ENCODE measurements around the gene ALKBH2. TPM values are rescaled to one million over a fixed set of nuclear protein-coding genes. Genes with fewer than 3 reads are reported as not detected.

Gene ALKBH2
- total RNA-seq, 2 experiments from 2014 or later, result 13.0 to 15.2 TPM

GRCh38 chr12:109105176-109105575, 11.9 kb upstream of the ALKBH2 start:
- H3K27me3 Mint-ChIP-seq, result no peaks in the 10 kb centered on the region
- no peak for DNase-seq
- H3K4me1 Mint-ChIP-seq, result peaks cover 6% of the 10 kb centered on the region
- H3K4me3 Mint-ChIP-seq, result no peak overlapping the region
- no peaks in the 10 kb centered on the region for H3K9me3 Mint-ChIP-seq
- H3K36me3 Mint-ChIP-seq, result peaks cover 30% of the 10 kb centered on the region
- no peak for ATAC-seq (ENCODE audit: low read depth)
- H3K27ac Mint-ChIP-seq, result no peak overlapping the region
- POLR2A ChIA-PET, result no interaction called here

GRCh38 chr12:109102491-109102890, 9.2 kb upstream of the ALKBH2 start:
- ATAC-seq (ENCODE audit: low read depth) (no peak), DNase-seq (no peak)
- Mint-ChIP-seq H3K9me3 (no peaks in the 10 kb centered on the region), H3K36me3 (peaks cover 37% of the 10 kb centered on the region), H3K4me3 (no peak overlapping the region), H3K27me3 (no peaks in the 10 kb centered on the region), H3K4me1 (peaks cover 15% of the 10 kb centered on the region), H3K27ac (no peak overlapping the region)
- POLR2A ChIA-PET, result no interaction called here

GRCh38 chr12:109100741-109101140, 7.5 kb upstream of the ALKBH2 start:
- Mint-ChIP-seq H3K27me3 (peaks cover 1% of the 10 kb centered on the region), H3K4me1 (peaks cover 17% of the 10 kb centered on the region), H3K9me3 (no peaks in the 10 kb centered on the region), H3K27ac (no peak overlapping the region), H3K36me3 (peaks cover 35% of the 10 kb centered on the region), H3K4me3 (no peak overlapping the region)
- POLR2A ChIA-PET, result interaction anchor here (0.6 kb wide), 1 partner anchor 811 kb away, joined by 3 read pairs; no protein-coding TSS in a partner anchor
- DNase-seq (no peak), ATAC-seq (ENCODE audit: low read depth) (no peak)

DNA sequence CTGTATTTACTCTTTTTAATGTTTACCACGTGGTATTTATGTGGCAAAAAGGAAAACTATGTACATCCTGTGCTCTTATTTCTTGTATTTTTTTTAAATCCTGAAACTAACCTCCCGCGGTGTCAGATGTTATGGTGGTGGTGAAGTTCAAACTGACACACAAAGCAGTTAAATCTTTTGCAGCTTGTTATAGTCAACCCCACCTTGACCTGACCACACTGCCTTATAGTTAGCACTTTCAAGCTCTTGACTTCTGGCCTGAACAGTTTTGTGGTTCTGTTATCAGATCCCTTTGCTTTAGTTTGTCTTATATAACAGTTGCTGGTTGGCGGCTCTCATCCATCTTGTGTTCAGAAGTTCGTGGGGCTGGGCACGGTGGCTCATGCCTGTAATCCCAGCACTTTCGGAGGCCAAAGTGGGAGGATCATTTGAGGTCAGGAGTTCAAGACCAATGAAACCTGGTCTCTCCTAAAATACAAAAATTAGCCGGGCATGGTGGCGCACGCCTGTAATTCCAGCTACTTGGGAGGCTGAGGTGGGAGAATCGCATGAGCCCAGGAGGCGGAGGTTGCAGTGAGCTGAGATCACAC, 6.3 kb upstream of the ALKBH2 start:
- ATAC-seq (ENCODE audit: low read depth), result no peak
- peak overlapping the region; percentile 18 for H3K27ac Mint-ChIP-seq
- peak overlapping the region; percentile 92 for H3K4me3 Mint-ChIP-seq
- peaks cover 17% of the 10 kb centered on the region for H3K4me1 Mint-ChIP-seq
- peaks cover 1% of the 10 kb centered on the region for H3K27me3 Mint-ChIP-seq
- H3K9me3 Mint-ChIP-seq, result no peaks in the 10 kb centered on the region
- POLR2A ChIA-PET, result interaction anchor here (1.0 to 1.2 kb wide), 2 partner anchors 46 to 242 kb away, joined by 4 to 6 read pairs; partner anchors contain the start of gene SSH1
- H3K36me3 Mint-ChIP-seq, result peaks cover 29% of the 10 kb centered on the region
- DNase-seq, result no peak

- Mint-ChIP-seq H3K36me3 (peaks cover 27% of the 10 kb centered on the region), H3K27me3 (peaks cover 1% of the 10 kb centered on the region), H3K4me3 (peak overlapping the region; percentile 92), H3K9me3 (no peaks in the 10 kb centered on the region), H3K4me1 (peaks cover 17% of the 10 kb centered on the region), H3K27ac (peak overlapping the region; percentile 11)
- ATAC-seq (ENCODE audit: low read depth) (no peak), DNase-seq (no peak)
- POLR2A ChIA-PET, result interaction anchor here (0.7 to 1.2 kb wide), 4 partner anchors 45 to 242 kb away, joined by 3 to 6 read pairs (median 4); partner anchors contain the start of genes SSH1 and USP30
These were observed 5.4 kb upstream of the ALKBH2 start for GRCh38 chr12:109098651-109099050.

GRCh38 chr12:109098183-109098604, 4.9 kb upstream of the ALKBH2 start:
- POLR2A ChIA-PET, result interaction anchor here (0.7 to 1.2 kb wide), 4 partner anchors 45 to 241 kb away, joined by 3 to 6 read pairs (median 4); partner anchors contain the start of genes SSH1 and USP30
- Mint-ChIP-seq H3K27ac (peak overlapping the region; percentile 68), H3K9me3 (no peaks in the 10 kb centered on the region), H3K4me3 (peak overlapping the region; percentile 92), H3K4me1 (peaks cover 19% of the 10 kb centered on the region), H3K27me3 (peaks cover 1% of the 10 kb centered on the region), H3K36me3 (peaks cover 25% of the 10 kb centered on the region)
- DNase-seq (no peak), ATAC-seq (ENCODE audit: low read depth) (peak; percentile 23)

DNA sequence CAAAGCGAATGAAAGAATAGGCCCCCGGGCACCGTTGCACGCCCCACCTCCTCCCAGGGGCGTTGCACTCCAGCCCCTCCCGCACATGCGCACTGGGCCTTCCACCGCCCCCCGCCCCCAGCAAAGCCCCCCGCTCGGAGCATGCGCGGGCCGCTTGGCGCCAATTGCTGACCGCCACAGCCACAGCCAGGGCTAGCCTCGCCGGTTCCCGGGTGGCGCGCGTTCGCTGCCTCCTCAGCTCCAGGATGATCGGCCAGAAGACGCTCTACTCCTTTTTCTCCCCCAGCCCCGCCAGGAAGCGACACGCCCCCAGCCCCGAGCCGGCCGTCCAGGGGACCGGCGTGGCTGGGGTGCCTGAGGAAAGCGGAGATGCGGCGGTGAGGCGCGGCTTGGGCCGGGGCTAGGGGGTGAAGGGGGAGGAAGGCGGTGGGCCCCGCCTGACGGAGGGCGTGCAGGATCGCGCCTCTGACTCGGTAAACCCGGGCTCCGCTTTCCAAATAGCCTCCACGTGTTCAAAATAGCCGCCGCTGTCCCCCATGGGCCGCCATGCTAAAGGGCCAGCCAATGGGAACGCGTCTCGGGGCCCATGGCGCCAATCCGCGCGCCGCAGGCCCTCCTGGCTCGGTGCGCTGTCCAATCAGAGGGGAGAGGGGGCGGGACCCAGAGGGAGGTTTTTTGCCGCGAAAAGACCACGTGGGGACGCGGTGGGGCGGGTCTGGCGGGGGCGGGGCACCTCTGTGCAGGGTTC, 4.3 kb upstream of the ALKBH2 start, which contains the start of gene UNG:
Gene UNG (plus strand): TSS at position 163 of the 748 bp plus-strand sequence. CDS start 83 bp downstream, at position 246.
- H3K4me3 Mint-ChIP-seq, result peak within 1 kb of the TSS; percentile 92
- peak; percentile 94 for ATAC-seq (ENCODE audit: low read depth)
- peak; percentile 95 for DNase-seq
- H3K9me3 Mint-ChIP-seq, result no peaks in the 10 kb centered on the region
- H3K4me1 Mint-ChIP-seq, result peaks cover 23% of the 10 kb centered on the region
- H3K27me3 Mint-ChIP-seq, result peaks cover 1% of the 10 kb centered on the region
- POLR2A ChIA-PET, result interaction anchor here (0.8 to 1.2 kb wide), 2 partner anchors 45 to 240 kb away, joined by 3 to 4 read pairs; partner anchors contain the start of genes SSH1 and USP30
- peak within 1 kb of the TSS; percentile 69 for H3K27ac Mint-ChIP-seq
- H3K36me3 Mint-ChIP-seq, result peaks cover 24% of the 10 kb centered on the region

DNA sequence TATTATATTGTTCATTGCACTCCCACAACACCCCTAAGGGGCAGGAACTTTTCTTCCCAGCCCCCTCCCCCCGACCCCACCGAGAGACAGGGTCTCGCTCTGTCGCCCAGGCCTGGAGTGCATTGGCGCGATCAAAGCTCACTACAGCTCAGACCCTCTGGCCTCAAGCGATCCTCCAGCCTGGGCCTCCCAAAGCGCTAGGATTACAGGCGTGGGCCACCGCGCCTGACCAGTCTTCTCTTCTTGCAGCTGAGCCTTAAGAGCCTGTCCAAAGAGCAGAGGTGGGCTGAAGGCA, 3.8 kb upstream of the ALKBH2 start:
- Mint-ChIP-seq H3K36me3 (peaks cover 22% of the 10 kb centered on the region), H3K4me1 (peaks cover 29% of the 10 kb centered on the region), H3K27ac (no peak overlapping the region), H3K4me3 (peak overlapping the region; percentile 92), H3K9me3 (no peaks in the 10 kb centered on the region), H3K27me3 (peaks cover 1% of the 10 kb centered on the region)
- POLR2A ChIA-PET, result no interaction called here
- no peak for DNase-seq
- no peak for ATAC-seq (ENCODE audit: low read depth)

GRCh38 chr12:109092497-109093021, 713 bp downstream of the ALKBH2 start:
- Mint-ChIP-seq H3K4me1 (peaks cover 23% of the 10 kb centered on the region), H3K27me3 (peaks cover 1% of the 10 kb centered on the region), H3K36me3 (no peaks in the 10 kb centered on the region), H3K4me3 (peak overlapping the region; percentile 62), H3K9me3 (no peaks in the 10 kb centered on the region), H3K27ac (peak overlapping the region; percentile 84)
- ATAC-seq (ENCODE audit: low read depth), result no peak
- POLR2A ChIA-PET, result interaction anchor here (1.0 to 1.5 kb wide), 4 partner anchors 40 to 532 kb away, joined by 3 to 5 read pairs (median 4); partner anchors contain the start of genes SART3, SSH1 and USP30
- DNase-seq, result no peak

DNA sequence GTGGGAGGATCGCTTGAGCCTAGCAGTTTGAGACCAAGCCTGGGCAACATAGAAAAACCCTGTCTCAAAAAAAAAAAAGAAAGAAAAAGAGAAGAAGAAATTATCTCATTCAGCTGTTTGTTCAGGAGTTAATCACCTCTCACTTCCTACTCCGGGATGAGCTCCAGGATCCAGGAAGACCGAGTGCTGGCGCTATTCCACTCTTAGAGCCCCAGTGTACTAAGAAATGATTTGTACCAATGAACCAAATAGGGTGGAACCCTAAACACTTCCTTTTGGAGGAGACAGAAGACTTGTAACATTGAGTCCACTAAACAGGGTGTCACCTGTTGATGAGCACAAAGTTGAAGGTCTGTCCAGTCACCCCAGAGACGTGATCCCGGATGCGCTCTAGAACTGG, 3.6 kb downstream of the ALKBH2 start:
- Mint-ChIP-seq H3K4me1 (peaks cover 24% of the 10 kb centered on the region), H3K27ac (no peak overlapping the region), H3K9me3 (no peaks in the 10 kb centered on the region), H3K36me3 (peaks cover 4% of the 10 kb centered on the region), H3K27me3 (no peaks in the 10 kb centered on the region), H3K4me3 (no peak overlapping the region)
- no peak for ATAC-seq (ENCODE audit: low read depth)
- DNase-seq, result no peak
- POLR2A ChIA-PET, result no interaction called here

- H3K4me3 Mint-ChIP-seq, result no peak overlapping the region
- peaks cover 4% of the 10 kb centered on the region for H3K36me3 Mint-ChIP-seq
- POLR2A ChIA-PET, result no interaction called here
- no peak for DNase-seq
- no peaks in the 10 kb centered on the region for H3K9me3 Mint-ChIP-seq
- no peak for ATAC-seq (ENCODE audit: low read depth)
- H3K4me1 Mint-ChIP-seq, result peaks cover 24% of the 10 kb centered on the region
- no peak overlapping the region for H3K27ac Mint-ChIP-seq
- no peaks in the 10 kb centered on the region for H3K27me3 Mint-ChIP-seq
These were observed 4.5 kb downstream of the ALKBH2 start for GRCh38 chr12:109088818-109089217.

DNA sequence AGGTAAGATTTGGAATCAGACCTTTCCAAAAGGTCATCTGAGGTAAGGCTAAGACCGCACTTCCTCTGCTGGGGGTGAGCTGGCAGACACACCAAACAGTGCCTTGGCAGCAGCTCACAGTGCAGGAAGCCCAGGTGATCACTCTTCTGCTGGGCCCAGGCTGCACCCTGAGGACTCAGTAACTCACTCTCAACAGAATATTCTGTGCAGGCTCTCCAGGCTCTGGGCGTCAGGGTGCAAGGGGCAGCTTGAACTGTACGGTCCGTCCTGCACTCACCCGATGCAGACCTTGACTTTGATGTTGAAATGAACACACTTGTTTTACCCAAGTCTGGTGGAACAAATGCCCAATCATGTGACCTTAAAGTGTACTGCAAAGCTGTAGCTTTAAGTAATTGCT, 6.0 kb downstream of the ALKBH2 start:
- POLR2A ChIA-PET, result no interaction called here
- Mint-ChIP-seq H3K27me3 (no peaks in the 10 kb centered on the region), H3K4me3 (no peak overlapping the region), H3K27ac (no peak overlapping the region), H3K9me3 (no peaks in the 10 kb centered on the region), H3K4me1 (peaks cover 14% of the 10 kb centered on the region), H3K36me3 (peaks cover 4% of the 10 kb centered on the region)
- no peak for DNase-seq
- no peak for ATAC-seq (ENCODE audit: low read depth)

DNA sequence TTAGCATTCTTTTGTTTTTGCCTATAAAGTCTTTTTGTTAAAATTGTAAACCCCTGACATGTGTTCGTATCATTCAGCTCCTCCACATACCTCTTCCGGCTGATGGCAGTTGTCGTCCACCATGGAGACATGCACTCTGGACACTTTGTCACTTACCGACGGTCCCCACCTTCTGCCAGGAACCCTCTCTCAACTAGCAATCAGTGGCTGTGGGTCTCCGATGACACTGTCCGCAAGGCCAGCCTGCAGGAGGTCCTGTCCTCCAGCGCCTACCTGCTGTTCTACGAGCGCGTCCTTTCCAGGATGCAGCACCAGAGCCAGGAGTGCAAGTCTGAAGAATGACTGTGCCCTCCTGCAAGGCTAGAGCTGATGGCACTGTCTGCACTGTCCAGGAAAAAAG, 7.7 kb downstream of the ALKBH2 start:
- no peaks in the 10 kb centered on the region for H3K9me3 Mint-ChIP-seq
- ATAC-seq (ENCODE audit: low read depth) (no peak), DNase-seq (no peak)
- peaks cover 9% of the 10 kb centered on the region for H3K36me3 Mint-ChIP-seq
- H3K4me3 Mint-ChIP-seq, result no peak overlapping the region
- peaks cover 3% of the 10 kb centered on the region for H3K4me1 Mint-ChIP-seq
- H3K27ac Mint-ChIP-seq, result no peak overlapping the region
- POLR2A ChIA-PET, result no interaction called here
- H3K27me3 Mint-ChIP-seq, result no peaks in the 10 kb centered on the region

All from activated naive CD8-positive, alpha-beta T cell treated with anti-CD3 and anti-CD28 coated beads, Interleukin-2, amount 10 ng/mL, durations not matched to agents 7 days and 5 days (primary cell).